ENCODE results near the gene CIB4.

Gene CIB4

GRCh38 chr2:26555246-26556133, 85.7 kb downstream of the CIB4 start:
- DNase-seq (ENCODE audit: low read depth in 2 of 2, low spot score in 1 of 2): no peak

DNA sequence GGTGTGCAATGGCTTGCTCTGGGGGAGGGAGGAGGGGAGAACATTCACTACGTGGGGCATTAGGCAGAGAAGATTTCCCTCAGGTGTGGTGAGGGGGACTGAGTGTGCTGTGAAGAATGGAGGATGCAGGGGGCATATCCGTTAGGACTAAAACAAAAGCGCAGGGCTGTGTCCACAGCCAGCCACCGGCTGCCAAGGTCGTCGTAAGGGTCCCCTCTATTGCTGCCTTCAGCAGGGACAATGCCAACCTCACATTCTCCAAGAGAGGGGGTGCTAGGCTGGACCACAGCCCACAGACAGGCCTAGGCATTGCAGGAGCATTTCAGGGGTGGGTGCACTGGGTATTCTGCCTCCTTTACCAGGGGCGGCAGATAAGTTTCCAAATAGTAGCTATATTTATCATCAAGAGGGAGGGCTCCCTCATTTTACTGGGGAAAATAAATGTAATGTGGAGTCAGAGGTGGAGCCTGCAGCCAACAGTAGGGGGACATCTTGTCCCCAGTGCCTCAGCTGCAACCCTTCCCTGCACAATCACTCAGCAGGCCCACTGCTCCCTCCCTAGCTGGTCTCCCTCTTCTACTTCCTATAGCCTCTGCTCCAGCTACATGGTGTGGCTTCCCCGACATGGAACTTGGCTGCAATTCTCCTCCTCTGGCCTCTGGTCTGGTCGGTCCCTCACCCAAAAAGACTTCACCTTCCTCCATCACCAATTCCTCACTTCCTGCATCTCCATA, 88.4 kb downstream of the CIB4 start:
- no peak for DNase-seq (ENCODE audit: low read depth in 2 of 2, low spot score in 1 of 2)

- DNase-seq (ENCODE audit: low read depth in 2 of 2, low spot score in 1 of 2): no peak
Measured at GRCh38 chr2:26550276-26551015, 90.7 kb downstream of the CIB4 start.

DNA sequence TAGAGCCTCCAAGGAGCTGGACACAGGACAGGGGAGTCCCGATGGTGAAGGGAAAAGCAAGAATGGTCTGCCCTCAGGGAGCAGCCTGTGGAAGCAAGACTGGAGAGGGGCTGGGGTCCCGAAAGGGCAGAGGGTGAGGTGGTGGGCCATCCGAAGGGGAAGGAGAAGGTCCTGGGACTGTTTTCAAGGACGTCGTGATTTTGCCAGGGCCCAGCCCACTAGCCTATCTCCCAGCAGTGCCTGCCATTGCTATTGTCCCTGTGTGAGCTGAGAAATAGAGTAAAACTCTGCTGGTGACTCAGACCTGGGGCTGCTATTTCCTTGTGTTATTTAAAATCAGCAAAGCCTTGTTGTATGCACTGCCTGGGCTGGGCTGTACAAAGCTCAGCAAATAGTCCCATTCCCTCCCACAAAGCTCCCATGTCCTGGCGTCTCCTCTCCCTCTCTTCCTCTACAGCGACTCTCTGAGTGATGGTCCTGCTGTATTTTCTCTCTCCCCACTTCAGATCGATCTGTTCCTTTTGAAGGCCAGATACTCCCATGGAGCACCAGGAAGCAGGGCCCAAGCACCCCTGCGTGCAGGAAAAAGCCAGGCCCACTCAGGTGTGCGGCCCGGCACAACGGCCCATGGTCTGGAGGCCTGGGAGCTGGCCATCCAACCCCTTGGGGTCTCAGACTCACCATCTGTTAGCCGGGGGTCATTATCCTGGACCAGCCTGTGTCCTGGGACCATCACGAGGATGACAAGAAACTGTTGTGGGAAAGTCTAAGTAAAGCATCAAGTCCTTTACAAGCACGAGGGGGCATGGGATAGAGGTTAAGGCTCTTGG, 98.3 kb downstream of the CIB4 start:
- no peak for DNase-seq (ENCODE audit: low read depth in 2 of 2, low spot score in 1 of 2)

DNA sequence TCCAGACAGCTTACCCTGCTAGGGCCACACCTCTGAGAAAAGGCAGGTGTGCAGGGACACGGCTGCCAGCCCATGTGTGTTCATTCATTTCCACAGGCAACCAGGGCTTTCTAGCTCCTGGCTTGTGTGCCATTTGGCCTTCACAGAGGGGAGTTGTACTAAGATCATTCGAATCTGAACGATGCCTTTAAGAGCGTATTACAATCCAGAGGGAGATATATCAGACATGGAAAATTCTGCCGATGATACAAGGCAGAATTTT, 99.0 kb downstream of the CIB4 start:
- DNase-seq (ENCODE audit: low read depth in 2 of 2, low spot score in 1 of 2): no peak

GRCh38 chr2:26541401-26542193, 99.6 kb downstream of the CIB4 start:
- no peak for DNase-seq (ENCODE audit: low read depth in 2 of 2, low spot score in 1 of 2)

DNA sequence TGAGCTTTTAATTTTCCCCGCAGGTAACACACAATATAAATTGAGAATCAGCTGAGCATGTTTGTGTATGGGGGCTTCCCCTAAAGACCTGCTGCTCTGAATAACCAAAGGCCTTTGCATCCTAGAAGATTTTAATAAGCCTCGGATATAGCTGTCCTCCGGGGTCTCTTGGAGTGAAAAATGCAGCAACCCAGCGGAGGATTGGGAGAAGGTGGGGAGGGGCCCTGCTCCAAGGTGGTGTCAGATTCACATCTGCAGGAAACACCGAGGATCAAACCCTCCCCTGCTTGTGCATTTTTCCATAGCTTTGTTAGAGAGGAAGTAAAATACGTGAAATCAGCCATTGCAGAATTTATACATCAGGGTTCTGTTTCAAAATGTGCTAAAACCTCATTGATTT, 100.2 kb downstream of the CIB4 start:
- DNase-seq (ENCODE audit: low read depth in 2 of 2, low spot score in 1 of 2): no peak

GRCh38 chr2:26540306-26540705, 100.9 kb downstream of the CIB4 start:
- DNase-seq (ENCODE audit: low read depth in 2 of 2, low spot score in 1 of 2): no peak

DNA sequence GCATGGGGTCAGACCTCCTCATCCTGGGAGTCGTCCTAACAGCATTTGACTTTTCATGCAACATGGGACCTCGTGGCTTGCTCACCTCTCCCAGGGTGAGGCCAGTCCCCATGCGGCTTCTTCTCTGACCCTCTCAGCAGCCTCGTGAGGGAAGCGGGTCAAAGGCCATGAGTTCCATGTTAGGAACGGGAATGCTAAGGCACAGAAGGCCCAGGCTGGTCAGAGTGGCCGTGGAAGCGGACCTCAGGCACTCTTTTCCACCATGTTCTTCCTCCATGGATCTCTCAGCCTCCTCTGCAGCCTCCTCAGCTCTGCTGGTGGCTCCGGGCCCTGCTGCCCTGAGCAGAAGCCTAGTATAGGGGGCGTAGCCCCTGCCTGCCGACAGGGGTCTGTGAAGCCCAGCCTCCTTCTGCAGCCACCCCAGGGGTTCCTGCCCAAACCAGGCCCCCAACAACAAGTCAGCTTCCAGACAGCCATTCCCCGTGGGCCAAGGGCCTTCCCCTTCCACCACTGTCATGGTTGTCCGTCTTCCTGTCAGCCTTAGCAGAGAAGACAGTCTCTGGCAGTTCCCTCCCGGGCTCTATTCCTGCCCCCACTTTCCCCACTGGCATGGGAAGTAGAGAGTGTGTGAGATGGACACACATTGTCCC, 103.2 kb downstream of the CIB4 start:
- no peak for DNase-seq (ENCODE audit: low read depth in 2 of 2, low spot score in 1 of 2)

DNA sequence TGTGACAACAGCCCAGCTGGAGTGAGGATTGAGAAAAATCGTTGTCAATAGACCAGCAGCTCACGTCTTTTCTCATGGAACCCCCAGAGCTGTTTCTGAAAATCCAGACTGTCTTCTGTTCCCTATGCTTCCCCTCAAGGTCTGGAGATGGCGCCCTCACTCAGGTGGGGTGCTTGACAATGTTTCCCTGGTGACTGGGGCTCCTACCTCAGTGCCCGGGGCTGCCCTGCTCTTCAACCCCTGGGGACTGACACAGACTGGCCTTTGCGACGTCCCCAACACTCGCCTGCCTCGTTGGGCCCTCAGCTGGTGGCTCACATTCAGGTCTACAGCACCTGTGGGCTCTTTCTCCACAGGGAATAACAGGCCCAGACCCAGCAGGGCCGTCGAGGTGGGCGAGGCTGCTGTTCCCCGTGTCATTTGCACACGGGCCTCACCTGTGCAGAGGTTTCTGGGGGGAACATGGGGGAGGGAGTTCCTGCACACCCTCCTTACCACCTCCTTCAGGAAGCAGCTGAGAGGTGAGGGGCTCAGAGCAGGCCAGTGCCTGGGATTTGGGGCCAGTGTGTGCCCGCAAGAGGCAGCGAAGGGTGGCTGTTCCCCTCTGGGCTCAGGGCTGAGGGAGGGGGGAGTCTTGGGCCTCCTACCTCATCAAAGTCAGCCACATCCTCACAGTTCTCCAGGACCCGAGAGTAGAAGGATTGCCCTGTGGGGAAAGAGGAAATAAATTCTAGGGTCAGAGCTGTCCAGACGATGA, 103.9 kb downstream of the CIB4 start:
- no peak for DNase-seq (ENCODE audit: low read depth in 2 of 2, low spot score in 1 of 2)

DNA sequence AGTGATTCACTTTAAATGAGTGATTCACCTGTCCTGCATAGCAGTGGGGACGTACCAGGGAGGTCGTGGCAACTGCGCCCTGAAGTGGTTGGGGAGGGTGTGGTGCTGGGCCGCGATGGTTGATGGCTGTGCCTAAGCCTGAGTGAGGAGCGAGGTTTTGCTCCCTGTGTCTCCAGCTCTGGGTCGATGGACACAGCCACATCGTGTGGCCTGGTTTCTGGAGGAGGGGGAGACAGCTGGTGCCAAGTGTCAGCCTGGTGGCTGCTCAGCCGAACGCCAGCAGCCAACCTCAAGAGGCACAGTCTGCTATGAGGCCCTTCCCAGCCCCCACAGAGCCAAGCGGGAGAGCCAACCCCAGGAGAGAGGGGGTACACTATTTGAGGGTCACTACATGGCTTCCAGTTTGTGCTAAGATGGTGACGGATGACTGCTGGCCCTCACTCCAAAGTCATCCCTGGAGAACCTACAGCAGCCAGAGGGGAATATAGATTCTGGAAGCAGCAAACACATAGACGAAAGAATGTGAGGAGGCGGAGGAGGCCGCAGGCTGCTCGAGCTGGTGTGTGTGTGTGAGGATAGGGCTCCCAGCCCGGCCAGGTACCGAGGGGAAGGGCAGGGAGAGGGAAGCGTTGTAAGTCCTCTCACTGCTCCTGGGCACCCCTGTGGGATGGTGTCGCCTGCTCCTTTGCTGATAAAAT, 104.6 kb downstream of the CIB4 start:
- DNase-seq (ENCODE audit: low read depth in 2 of 2, low spot score in 1 of 2): no peak

GRCh38 chr2:26535663-26536275, 105.4 kb downstream of the CIB4 start:
- no peak for DNase-seq (ENCODE audit: low read depth in 2 of 2, low spot score in 1 of 2)

DNA sequence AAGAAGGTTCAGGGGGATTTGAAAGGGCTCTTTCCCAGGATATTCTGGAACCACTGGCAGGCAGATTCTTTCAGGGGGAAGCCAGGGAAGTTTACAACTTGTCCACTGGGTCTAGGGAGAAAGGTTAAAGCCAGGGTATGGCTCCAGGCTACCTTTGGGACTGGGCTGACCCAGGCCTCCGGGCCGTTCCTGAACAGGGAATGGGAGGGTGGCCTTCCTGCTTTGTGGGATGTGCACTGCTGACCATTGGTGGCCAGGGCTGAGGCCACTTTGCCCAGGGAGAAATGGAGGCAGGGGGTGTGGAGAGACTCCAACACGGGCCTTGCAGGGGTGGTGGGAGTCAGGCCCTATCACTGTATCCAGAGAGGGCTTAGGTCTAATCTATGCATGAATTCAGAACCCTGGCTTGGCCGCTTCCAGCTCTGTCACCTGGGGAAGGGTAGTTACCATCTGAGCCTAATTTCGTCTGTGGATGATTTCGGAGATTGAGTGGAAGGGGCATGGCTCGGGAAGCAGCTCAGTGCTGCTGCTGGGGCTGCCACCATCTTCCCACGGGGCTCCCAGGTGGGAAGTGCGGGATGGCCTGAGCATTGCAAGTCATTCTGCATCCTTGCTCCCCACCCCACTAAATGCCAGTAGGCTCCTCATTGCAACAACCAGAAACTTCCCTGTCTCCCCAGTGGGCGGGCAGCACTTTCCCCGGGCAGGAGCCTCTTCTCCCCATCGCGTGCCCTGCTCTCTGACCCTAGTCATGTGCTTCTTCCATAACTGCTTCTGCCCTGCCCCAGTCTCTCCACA, 106.1 kb downstream of the CIB4 start:
- no peak for DNase-seq (ENCODE audit: low read depth in 2 of 2, low spot score in 1 of 2)

GRCh38 chr2:26534098-26534864, 106.9 kb downstream of the CIB4 start:
- no peak for DNase-seq (ENCODE audit: low read depth in 2 of 2, low spot score in 1 of 2)

DNA sequence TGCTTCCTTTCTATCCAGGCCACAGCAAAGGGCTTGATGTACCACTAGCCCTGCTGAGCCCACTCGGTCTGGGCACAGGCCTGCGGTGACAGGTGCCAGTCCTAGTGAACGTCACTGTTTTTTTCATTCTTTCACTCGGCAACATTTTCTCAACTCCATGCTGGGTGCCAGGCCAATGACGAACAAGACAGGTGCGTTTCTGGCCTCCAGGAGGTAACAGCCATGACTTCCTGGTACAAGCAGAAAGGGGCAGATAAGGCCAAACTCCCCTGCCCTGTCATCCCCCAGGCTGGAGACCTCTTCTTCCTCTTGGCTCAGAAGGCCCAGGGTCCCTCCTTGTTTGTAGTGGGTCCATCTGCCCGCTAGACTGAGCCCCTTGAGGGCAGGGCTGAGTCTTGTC, 107.5 kb downstream of the CIB4 start:
- DNase-seq (ENCODE audit: low read depth in 2 of 2, low spot score in 1 of 2): no peak
